DOHH2 (cell line): ENCODE data around the gene SIK3.

Source experiments
- H3F3A ChIP-seq: fragments of 200-600 bp; sonication (generic), shearing (Covaris generic); 2 replicates; pipeline ENCODE4 v1.6.0; 2016; ENCODE audit warnings: antibody characterized with exemption, mild to moderate bottlenecking; ENCODE audit not compliant: control insufficient read depth, insufficient read depth
- H3K27ac ChIP-seq: fragments of 200-600 bp; sonication (generic); 2 replicates; pipeline ENCODE4 v1.5.1; 2014; ENCODE audit warnings: low read depth, mild to moderate bottlenecking, low read length, moderate library complexity
- H3K27me3 ChIP-seq: fragments of 200-600 bp; sonication (generic); 2 replicates; pipeline ENCODE4 v1.6.1; 2014; ENCODE audit warnings: mild to moderate bottlenecking, low read length, mixed read lengths; ENCODE audit not compliant: control insufficient read depth
- H3K36me3 ChIP-seq: fragments of 200-600 bp; sonication (generic); 2 replicates; pipeline ENCODE4 v1.6.1; 2014; ENCODE audit warnings: mild to moderate bottlenecking, low read length, moderate library complexity, mixed read lengths; ENCODE audit not compliant: control insufficient read depth
- H3K4me1 ChIP-seq: fragments of 200-600 bp; sonication (generic); 2 replicates; pipeline ENCODE4 v1.6.1; 2014; ENCODE audit warnings: mild to moderate bottlenecking, low read length, mixed read lengths; ENCODE audit not compliant: control insufficient read depth
- H3K4me2 ChIP-seq: fragments of 200-600 bp; sonication (generic); 2 replicates; pipeline ENCODE4 v1.6.0; 2014; ENCODE audit warnings: mild to moderate bottlenecking, low read length, moderate library complexity
- H3K4me3 ChIP-seq: fragments of 200-600 bp; sonication (generic); 2 replicates; pipeline ENCODE4 v1.5.1; 2014; ENCODE audit warnings: mild to moderate bottlenecking, low read length, mixed read lengths
- H3K79me2 ChIP-seq: fragments of 200-600 bp; sonication (generic); 2 replicates; pipeline ENCODE4 v1.6.1; 2014; ENCODE audit warnings: mild to moderate bottlenecking, low read length, mixed read lengths; ENCODE audit not compliant: control insufficient read depth
- H3K9me2 ChIP-seq: fragments of 200-600 bp; sonication (generic); replicated peaks from 2 replicates; pipeline ENCODE4 v1.6.1; 2014; ENCODE audit warnings: mild to moderate bottlenecking, low read length, mixed read lengths; ENCODE audit not compliant: control insufficient read depth
- H3K9me3 ChIP-seq: fragments of 200-600 bp; sonication (generic); 2 replicates; pipeline ENCODE4 v1.6.1; 2014; ENCODE audit warnings: antibody characterized with exemption, low read length, mixed read lengths; ENCODE audit not compliant: control insufficient read depth, insufficient read depth
- H4K20me1 ChIP-seq: fragments of 200-600 bp; sonication (generic); 2 replicates; pipeline ENCODE4 v1.6.0; 2014; ENCODE audit warnings: low read depth, mild to moderate bottlenecking, antibody characterized with exemption, low read length, moderate library complexity; ENCODE audit not compliant: control insufficient read depth, insufficient read depth
- EZH2phosphoT487 ChIP-seq: fragments of 200-600 bp; sonication (generic); IDR thresholded peaks from 2 replicates; pipeline ENCODE4 v1.6.1; 2017; ENCODE audit warnings: borderline replicate concordance, mild to moderate bottlenecking, antibody characterized with exemption, low read length, moderate library complexity, mixed read lengths
- TF ChIP-seq, protein P1 (sequence below): fragments of 200-600 bp; sonication (generic); IDR thresholded peaks from one replicate; pipeline ENCODE4 v1.5.1; 2014; ENCODE audit warnings: antibody characterized with exemption, mild to moderate bottlenecking, low read depth, low read length; ENCODE audit not compliant: poor library complexity, severe bottlenecking

The SIK3 gene

DNA sequence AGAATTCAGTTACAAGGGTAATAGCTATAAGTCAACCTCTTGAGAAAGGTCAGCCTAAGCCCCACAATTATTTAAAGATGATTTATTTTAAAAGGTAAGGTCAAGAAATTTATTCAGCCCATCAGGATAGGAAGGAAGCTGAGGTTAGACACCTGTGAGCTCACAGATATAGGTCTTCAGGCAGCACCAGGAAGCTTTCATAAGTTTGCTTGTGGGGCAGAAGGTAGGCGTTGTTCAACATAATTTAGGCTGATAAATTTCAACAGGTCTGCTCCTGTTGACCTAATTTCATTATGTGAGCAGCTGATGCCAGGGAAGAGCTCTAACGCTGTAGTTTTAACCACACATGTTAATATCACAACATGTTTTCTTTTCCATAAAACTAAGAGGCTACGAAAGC is 142.7 kb downstream of the SIK3 start:
- TF ChIP-seq, protein P1, sequence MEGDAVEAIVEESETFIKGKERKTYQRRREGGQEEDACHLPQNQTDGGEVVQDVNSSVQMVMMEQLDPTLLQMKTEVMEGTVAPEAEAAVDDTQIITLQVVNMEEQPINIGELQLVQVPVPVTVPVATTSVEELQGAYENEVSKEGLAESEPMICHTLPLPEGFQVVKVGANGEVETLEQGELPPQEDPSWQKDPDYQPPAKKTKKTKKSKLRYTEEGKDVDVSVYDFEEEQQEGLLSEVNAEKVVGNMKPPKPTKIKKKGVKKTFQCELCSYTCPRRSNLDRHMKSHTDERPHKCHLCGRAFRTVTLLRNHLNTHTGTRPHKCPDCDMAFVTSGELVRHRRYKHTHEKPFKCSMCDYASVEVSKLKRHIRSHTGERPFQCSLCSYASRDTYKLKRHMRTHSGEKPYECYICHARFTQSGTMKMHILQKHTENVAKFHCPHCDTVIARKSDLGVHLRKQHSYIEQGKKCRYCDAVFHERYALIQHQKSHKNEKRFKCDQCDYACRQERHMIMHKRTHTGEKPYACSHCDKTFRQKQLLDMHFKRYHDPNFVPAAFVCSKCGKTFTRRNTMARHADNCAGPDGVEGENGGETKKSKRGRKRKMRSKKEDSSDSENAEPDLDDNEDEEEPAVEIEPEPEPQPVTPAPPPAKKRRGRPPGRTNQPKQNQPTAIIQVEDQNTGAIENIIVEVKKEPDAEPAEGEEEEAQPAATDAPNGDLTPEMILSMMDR, result no peak
- no peak for TF ChIP-seq EZH2phosphoT487
- Histone ChIP-seq H3F3A (no peaks in the 10 kb centered on the region), H3K79me2 (peaks cover 12% of the 10 kb centered on the region), H3K36me3 (peaks cover 32% of the 10 kb centered on the region), H3K27me3 (no peaks in the 10 kb centered on the region), H3K9me2 (no peaks in the 10 kb centered on the region), H3K4me1 (peaks cover 30% of the 10 kb centered on the region), H3K9me3 (no peaks in the 10 kb centered on the region), H3K4me3 (peak overlapping the region; percentile 26), H3K27ac (peak overlapping the region; percentile 44; the same call in 1 of the 2 replicates), H3K4me2 (peak overlapping the region; percentile 57), H4K20me1 (no peaks in the 10 kb centered on the region)

DNA sequence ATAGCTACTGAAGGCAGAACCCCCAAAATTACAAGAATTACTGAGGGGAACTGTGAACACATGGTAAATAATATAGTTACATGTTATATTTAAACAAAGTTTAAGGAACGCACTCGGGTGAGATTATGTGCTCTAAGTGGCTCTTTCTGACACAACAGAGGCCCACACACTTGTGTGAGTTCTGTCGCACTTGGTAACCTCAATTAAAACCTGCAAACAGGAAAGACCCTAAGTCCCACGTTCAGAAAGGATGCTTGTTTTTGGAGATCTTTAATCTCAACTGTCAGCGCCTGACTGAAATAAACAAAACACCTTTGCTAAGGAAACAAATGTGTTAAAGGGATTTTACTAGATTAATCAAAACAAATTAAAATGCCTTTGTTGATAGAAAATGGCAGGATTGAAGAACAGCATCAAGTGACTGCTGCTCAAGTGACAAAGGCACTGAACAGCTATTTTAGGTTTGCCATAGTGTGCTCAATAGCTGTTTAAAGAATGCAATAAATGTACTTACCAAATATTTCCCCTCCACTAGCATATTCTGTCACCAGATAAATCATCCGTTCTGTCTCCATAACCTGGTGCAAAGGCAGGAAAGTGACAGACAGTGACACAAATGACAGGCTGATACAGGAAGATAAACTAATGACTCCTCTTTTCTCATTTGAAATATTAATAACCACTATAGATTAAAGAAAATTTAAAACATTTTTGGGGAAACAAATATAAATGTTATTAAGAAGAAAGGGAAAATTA is 144.5 kb downstream of the SIK3 start:
- Histone ChIP-seq H3K4me3 (no peak overlapping the region), H3K36me3 (peaks cover 44% of the 10 kb centered on the region), H3K9me2 (no peaks in the 10 kb centered on the region), H3K4me2 (peak overlapping the region; percentile 27; the same call in 1 of the 2 replicates), H3F3A (no peaks in the 10 kb centered on the region), H3K9me3 (no peaks in the 10 kb centered on the region), H3K79me2 (no peaks in the 10 kb centered on the region; the same call in 1 of the 2 replicates), H3K27ac (no peak overlapping the region), H3K4me1 (peaks cover 35% of the 10 kb centered on the region), H3K27me3 (no peaks in the 10 kb centered on the region), H4K20me1 (no peaks in the 10 kb centered on the region)
- TF ChIP-seq EZH2phosphoT487, result no peak
- TF ChIP-seq, protein P1, result no peak

DNA sequence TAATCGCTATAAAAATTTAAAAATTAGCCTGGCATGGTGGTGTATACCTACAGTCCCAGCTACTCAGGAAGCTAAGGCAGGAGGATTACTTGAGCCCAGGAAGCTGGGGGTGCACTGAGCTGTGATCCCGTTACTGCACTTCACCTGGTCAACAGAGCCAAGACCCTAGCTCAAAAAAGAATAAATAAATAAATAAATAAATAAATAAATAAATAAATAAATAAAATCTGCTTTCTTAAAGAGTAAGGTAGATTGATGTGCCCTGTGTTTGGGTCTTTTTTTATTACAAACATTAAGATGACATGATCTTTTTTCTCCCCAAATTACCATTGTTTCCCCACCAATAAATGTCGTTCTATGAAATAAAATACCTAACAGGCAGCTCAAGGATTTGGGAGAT is 146.5 kb downstream of the SIK3 start:
- Histone ChIP-seq H3K9me3 (no peaks in the 10 kb centered on the region), H3K4me1 (peaks cover 39% of the 10 kb centered on the region), H4K20me1 (no peaks in the 10 kb centered on the region), H3K27ac (no peak overlapping the region), H3K36me3 (peaks cover 44% of the 10 kb centered on the region), H3K4me3 (no peak overlapping the region), H3F3A (no peaks in the 10 kb centered on the region), H3K9me2 (no peaks in the 10 kb centered on the region), H3K4me2 (no peak overlapping the region), H3K79me2 (no peaks in the 10 kb centered on the region), H3K27me3 (no peaks in the 10 kb centered on the region)
- TF ChIP-seq, protein P1, result no peak
- TF ChIP-seq EZH2phosphoT487, result no peak
